Endothelial cell of umbilical vein (primary cell): ENCODE results near the gene KRT76. TPM values are rescaled to one million over a fixed set of nuclear protein-coding genes. Genes with fewer than 3 reads are reported as not detected.

ENCODE experiments used
- BruUV-seq: library from RNA; stranded (reverse); fragments of 400-500 nt; replicated peaks from 2 replicates; lab custom pipeline; 2021; lab: Mats Ljungman, UMichigan
- CTCF ChIA-PET: fragments of 300-600, 350-600 bp; sonication (Branson Sonifier 250); formaldehyde crosslinking; loops from one replicate; lab custom pipeline; 2021; ENCODE audit warnings: antibody characterized with exemption, inconsistent platforms; lab: Charles Lee
- POLR2A ChIA-PET: fragments of 300-600, 350-600 bp; sonication (Branson Sonifier 250); formaldehyde crosslinking; loops from one replicate; lab custom pipeline; 2021; ENCODE audit warnings: antibody characterized with exemption, inconsistent platforms; lab: Charles Lee
- DNase-seq: peaks from one replicate; pipeline ENCODE4 v3.0.0-alpha.2; 2011; ENCODE audit warnings: low read depth, low spot score
- FAIRE-seq: peaks from 2 replicates; lab custom pipeline; 2011; peaks lifted over from hg19 to GRCh38; lab: Jason Lieb, UNC
- H2AFZ ChIP-seq: 2 replicates; pipeline ENCODE4 v1.6.0; 2012; ENCODE audit warnings: low read depth, low read length, control low read depth, inconsistent platforms
- H3K27ac ChIP-seq: 2 replicates; pipeline ENCODE4 v1.5.1; 2011; ENCODE audit warnings: low read depth, mild to moderate bottlenecking, control low read depth, low read length, moderate library complexity; ENCODE audit not compliant: insufficient read depth
- H3K27me3 ChIP-seq, 2 experiments: 2 replicates each; pipeline versions ENCODE4 v1.6.0 to v1.6.1; 2011; ENCODE audit warnings: low read length in 2 of 2, mixed read lengths in 1 of 2; ENCODE audit not compliant: control insufficient read depth in 2 of 2, insufficient read depth in 2 of 2
- H3K36me3 ChIP-seq, 2 experiments: 2 replicates in 1 of 2; 3 replicates in 1 of 2; pipeline ENCODE4 v1.5.1; 2011; ENCODE audit warnings: low read length in 2 of 2, mild to moderate bottlenecking in 1 of 2, moderate library complexity in 1 of 2; ENCODE audit not compliant: control insufficient read depth in 2 of 2, insufficient read depth in 2 of 2; ENCODE audit errors: extremely low read depth in 1 of 2
- H3K4me1 ChIP-seq: 3 replicates; pipeline ENCODE4 v1.5.1; 2011; ENCODE audit warnings: mild to moderate bottlenecking, low read length; ENCODE audit not compliant: control insufficient read depth, insufficient read depth; ENCODE audit errors: extremely low read depth
- H3K4me2 ChIP-seq: 2 replicates; pipeline ENCODE4 v1.6.1; 2011; ENCODE audit warnings: low read length, control low read depth, mixed read lengths; ENCODE audit not compliant: insufficient read depth
- H3K4me3 ChIP-seq, 3 experiments: fragments of 200-600 bp in 1 of 3; sonication (generic), shearing (Covaris generic) in 1 of 3; replicated peaks in 1 of 3; 2 replicates each; pipeline ENCODE4 v1.5.1; 2011 to 2016; ENCODE audit warnings: control low read depth in 3 of 3, low read length in 3 of 3, mild to moderate bottlenecking in 2 of 3, inconsistent platforms in 1 of 3, low read depth in 1 of 3, moderate library complexity in 1 of 3; ENCODE audit not compliant: insufficient read depth in 1 of 3
- H3K79me2 ChIP-seq: 2 replicates; pipeline ENCODE4 v1.6.0; 2012; ENCODE audit warnings: low read length, inconsistent platforms; ENCODE audit not compliant: control insufficient read depth, insufficient read depth
- H3K9ac ChIP-seq: replicated peaks from 2 replicates; pipeline ENCODE3; 2011; ENCODE audit warnings: low read length, control low read depth; ENCODE audit not compliant: insufficient read depth; ENCODE audit errors: extremely low read depth
- H3K9me1 ChIP-seq: replicated peaks from 3 replicates; pipeline ENCODE4 v1.6.0; 2011; ENCODE audit warnings: mild to moderate bottlenecking, low read length; ENCODE audit not compliant: control insufficient read depth, insufficient read depth; ENCODE audit errors: extremely low read depth
- H3K9me3 ChIP-seq: replicated peaks from 2 replicates; pipeline ENCODE4 v1.5.1; 2012; ENCODE audit warnings: low read length, inconsistent platforms; ENCODE audit not compliant: control insufficient read depth, insufficient read depth
- H4K20me1 ChIP-seq: replicated peaks from 2 replicates; pipeline ENCODE3; 2011; ENCODE audit warnings: mild to moderate bottlenecking, low read length; ENCODE audit not compliant: control insufficient read depth, insufficient read depth; ENCODE audit errors: extremely low read depth
- EZH2 ChIP-seq: IDR thresholded peaks from 2 replicates; pipeline ENCODE4 v1.6.1; 2012; ENCODE audit warnings: borderline replicate concordance, low read depth, mild to moderate bottlenecking, moderate library complexity, low read length, inconsistent platforms; ENCODE audit not compliant: severe bottlenecking
- FOS ChIP-seq: IDR thresholded peaks from 2 replicates; pipeline ENCODE4 v1.6.1; 2011; ENCODE audit warnings: mild to moderate bottlenecking, low read length, moderate library complexity, borderline replicate concordance; ENCODE audit not compliant: insufficient read depth
- GATA2 ChIP-seq: IDR thresholded peaks from 2 replicates; pipeline ENCODE4 v1.7.0; 2011; ENCODE audit warnings: low read depth, mild to moderate bottlenecking, moderate library complexity, mixed read lengths, low read length; ENCODE audit not compliant: insufficient read length, insufficient read depth
- JUN ChIP-seq: IDR thresholded peaks from 2 replicates; pipeline ENCODE4 v1.6.1; 2011; ENCODE audit warnings: borderline replicate concordance, low read depth; ENCODE audit not compliant: insufficient read length, insufficient read depth
- MYC ChIP-seq: IDR thresholded peaks from one replicate; pipeline ENCODE4 v1.6.1; 2011; ENCODE audit warnings: mild to moderate bottlenecking, low read depth, low read length
- POLR2A ChIP-seq: IDR thresholded peaks from 2 replicates; pipeline ENCODE4 v1.6.1; 2012; ENCODE audit warnings: low read depth, mild to moderate bottlenecking, control low read depth, low read length
- POLR2AphosphoS5 ChIP-seq: IDR thresholded peaks from 2 replicates; pipeline ENCODE4 v1.6.1; 2012; ENCODE audit warnings: low read depth, mild to moderate bottlenecking, control low read depth, low read length, moderate library complexity; ENCODE audit not compliant: insufficient read depth
- dilution Hi-C: fragments of 300-500 bp; cut with MboI; formaldehyde crosslinking; loops from one replicate; pipeline ENCODE4 v1.15.0; 2019; ENCODE audit warnings: low sequenced_read_pairs; ENCODE audit not compliant: extremely low pct_ligation_motif_present
- intact Hi-C: fragments of 100-400 bp; cut with micrococcal nuclease; formaldehyde crosslinking; loops from one replicate; pipeline ENCODE4 v1.10.0; 2022
- polyA plus RNA-seq, 4 experiments: library from polyadenylated mRNA; depleted of rRNA in 3 of 4; stranded (reverse) in 3 of 4; unstranded in 1 of 4; fragments of >200 nt; gene quantifications; 2 replicates each; pipeline versions ENCODE4 v1.2.1 to v1.2.3, GENCODE V29; 2011 to 2012; ENCODE audit warnings: missing spikeins in 1 of 4
- total RNA-seq: library from RNA; stranded (reverse); gene quantifications from 2 replicates; pipeline ENCODE4 v1.2.3, GENCODE V29; 2021
- TF ChIP-seq, protein P1 (sequence below), 2 donors: IDR thresholded peaks; 1 replicate in 1 of 2; 2 replicates in 1 of 2; pipeline ENCODE4 v1.5.1; 2011; ENCODE audit warnings: low read length in 2 of 2, mild to moderate bottlenecking in 2 of 2, moderate library complexity in 2 of 2, control low read depth in 1 of 2, inconsistent platforms in 1 of 2, low read depth in 1 of 2; ENCODE audit not compliant: insufficient read depth in 1 of 2; ENCODE audit errors: extremely low read depth in 1 of 2
- TF ChIP-seq, protein P2 (sequence below): IDR thresholded peaks from 2 replicates; pipeline ENCODE4 v1.6.1; 2011; ENCODE audit not compliant: insufficient read depth, insufficient read length

Gene KRT76
- total and polyA plus RNA-seq, 2 donors (not counting 3 experiments of a cell fraction or from before 2014, with no cell fraction given): not detected

DNA sequence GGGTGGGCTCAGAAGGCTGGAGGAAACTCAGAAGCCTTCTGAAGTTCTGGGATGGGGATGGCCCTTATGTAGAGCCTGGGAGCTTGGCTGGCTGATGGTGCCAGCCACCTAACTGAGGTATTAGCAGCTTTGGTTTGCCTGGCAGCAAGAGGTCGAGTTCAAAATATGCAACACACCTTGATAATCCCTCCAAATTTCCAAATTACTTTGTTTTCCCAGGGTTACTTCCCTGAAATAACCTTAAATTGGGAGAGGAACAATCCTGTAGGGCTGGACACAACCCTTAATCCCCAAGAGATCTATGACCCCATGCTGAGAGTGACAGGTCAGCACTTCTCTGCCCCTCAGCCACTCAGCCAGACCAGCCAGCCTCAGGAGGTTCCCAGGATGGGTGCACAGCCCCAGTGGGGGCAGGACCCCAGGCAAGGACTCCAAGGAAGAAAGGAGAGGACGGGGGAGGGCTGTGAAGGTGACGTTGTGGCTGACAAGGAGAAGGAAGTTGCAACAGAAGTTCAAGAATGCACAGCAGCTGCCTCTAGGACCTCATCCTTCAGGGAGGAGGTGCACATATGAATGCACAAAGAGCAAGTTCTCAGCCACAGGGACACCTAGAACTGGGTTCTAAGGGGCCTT, 55.2 kb downstream of the KRT76 start:
- FAIRE-seq (no peak), DNase-seq (no peak)
- H4K20me1 ChIP-seq: no peaks in the 10 kb centered on the region
- no peaks in the 10 kb centered on the region for H3K27me3 ChIP-seq
- H3K27ac ChIP-seq: no peak overlapping the region
- no peaks in the 10 kb centered on the region for H3K9me1 ChIP-seq
- dilution Hi-C loops (no loop called here), intact Hi-C loops (no loop called here)
- H3K9ac ChIP-seq: no peak overlapping the region
- H2AFZ ChIP-seq: no peak overlapping the region
- ChIA-PET CTCF (interaction anchor here (2.0 kb wide), 1 partner anchor 14 kb away, joined by 8 read pairs; no protein-coding TSS in a partner anchor), POLR2A (no interaction called here)
- H3K4me2 ChIP-seq: no peak overlapping the region
- no peaks in the 10 kb centered on the region for H3K36me3 ChIP-seq
- BruUV-seq: no TSS peak
- H3K9me3 ChIP-seq: no peaks in the 10 kb centered on the region
- H3K4me1 ChIP-seq: no peaks in the 10 kb centered on the region
- no peaks in the 10 kb centered on the region for H3K79me2 ChIP-seq
- H3K4me3 ChIP-seq: no peak overlapping the region
- TF ChIP-seq POLR2AphosphoS5 (no peak), POLR2A (no peak), FOS (no peak), MYC (no peak), EZH2 (no peak), GATA2 (no peak), JUN (no peak)
- TF ChIP-seq, protein P1, sequence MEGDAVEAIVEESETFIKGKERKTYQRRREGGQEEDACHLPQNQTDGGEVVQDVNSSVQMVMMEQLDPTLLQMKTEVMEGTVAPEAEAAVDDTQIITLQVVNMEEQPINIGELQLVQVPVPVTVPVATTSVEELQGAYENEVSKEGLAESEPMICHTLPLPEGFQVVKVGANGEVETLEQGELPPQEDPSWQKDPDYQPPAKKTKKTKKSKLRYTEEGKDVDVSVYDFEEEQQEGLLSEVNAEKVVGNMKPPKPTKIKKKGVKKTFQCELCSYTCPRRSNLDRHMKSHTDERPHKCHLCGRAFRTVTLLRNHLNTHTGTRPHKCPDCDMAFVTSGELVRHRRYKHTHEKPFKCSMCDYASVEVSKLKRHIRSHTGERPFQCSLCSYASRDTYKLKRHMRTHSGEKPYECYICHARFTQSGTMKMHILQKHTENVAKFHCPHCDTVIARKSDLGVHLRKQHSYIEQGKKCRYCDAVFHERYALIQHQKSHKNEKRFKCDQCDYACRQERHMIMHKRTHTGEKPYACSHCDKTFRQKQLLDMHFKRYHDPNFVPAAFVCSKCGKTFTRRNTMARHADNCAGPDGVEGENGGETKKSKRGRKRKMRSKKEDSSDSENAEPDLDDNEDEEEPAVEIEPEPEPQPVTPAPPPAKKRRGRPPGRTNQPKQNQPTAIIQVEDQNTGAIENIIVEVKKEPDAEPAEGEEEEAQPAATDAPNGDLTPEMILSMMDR (IDR thresholded peaks at IDR 0.05; ENCODE audit: extremely low read depth in 1 of 2, insufficient read depth in 1 of 2, low read depth in 1 of 2, low read length in 2 of 2): no peak
- TF ChIP-seq, protein P2, sequence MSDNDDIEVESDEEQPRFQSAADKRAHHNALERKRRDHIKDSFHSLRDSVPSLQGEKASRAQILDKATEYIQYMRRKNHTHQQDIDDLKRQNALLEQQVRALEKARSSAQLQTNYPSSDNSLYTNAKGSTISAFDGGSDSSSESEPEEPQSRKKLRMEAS: no peak
